Measurements from ENCODE around the gene ADAMTS19. TPM values are rescaled to one million over a fixed set of nuclear protein-coding genes. Genes with fewer than 3 reads are reported as not detected.

Gene ADAMTS19
- total RNA-seq, 1 experiment from 2014 or later: 20.3 TPM

DNA sequence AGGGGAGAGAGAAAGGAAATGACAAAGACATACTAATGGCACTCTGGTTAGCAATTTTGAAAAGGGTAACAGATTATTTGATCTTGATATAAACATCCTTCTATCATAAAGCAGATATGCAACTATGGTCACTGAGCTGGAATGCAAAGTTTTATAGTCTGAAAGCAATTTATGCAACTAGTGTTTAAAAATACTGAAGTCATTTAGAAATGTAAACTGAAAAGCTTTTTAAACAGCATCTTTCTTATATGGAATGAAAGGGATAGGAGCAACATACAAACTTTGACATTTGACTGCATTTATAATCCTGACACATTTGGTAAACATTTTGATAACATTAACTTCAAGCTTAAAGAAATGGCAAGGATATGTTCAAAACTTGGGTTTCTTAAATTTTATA is 28.7 kb upstream of the ADAMTS19 start:
- Histone ChIP-seq H3K23ac (ENCODE audit: insufficient read length, low read depth, low read length) (no peak overlapping the region), H3K4me1 (ENCODE audit: insufficient read depth, low read length) (no peaks in the 10 kb centered on the region), H3K4ac (ENCODE audit: low read depth, low read length) (no peak overlapping the region), H2BK5ac (ENCODE audit: insufficient read length, low read length) (no peak overlapping the region), H3K27ac (ENCODE audit: insufficient read length, low read depth, low read length) (no peak overlapping the region), H3K23me2 (ENCODE audit: insufficient read length, low read depth, low read length, poor library complexity, severe bottlenecking) (no peaks in the 10 kb centered on the region), H2AFZ (ENCODE audit: low read length) (no peak overlapping the region), H3K9ac (ENCODE audit: extremely low read depth, insufficient read length, low read length) (no peak overlapping the region), H3T11ph (ENCODE audit: low read length) (no peak overlapping the region), H3K56ac (ENCODE audit: insufficient read length, low read depth, low read length) (no peak overlapping the region), H4K20me1 (ENCODE audit: control insufficient read depth, insufficient read depth, insufficient read length) (no peaks in the 10 kb centered on the region), H3K79me1 (ENCODE audit: insufficient read depth, low read depth, low read length, poor library complexity, severe bottlenecking) (no peaks in the 10 kb centered on the region), H3K14ac (ENCODE audit: insufficient read depth, low read length) (no peak overlapping the region), H2BK120ac (ENCODE audit: low read depth, low read length, poor library complexity, severe bottlenecking) (no peak overlapping the region), H2BK12ac (ENCODE audit: insufficient read length, low read depth, low read length) (no peak overlapping the region), H3K4me2 (ENCODE audit: insufficient read depth, insufficient read length, low read length) (no peak overlapping the region), H2BK20ac (ENCODE audit: low read depth, low read length, poor library complexity, severe bottlenecking) (no peak overlapping the region), H3K18ac (ENCODE audit: insufficient read length, low read depth, low read length) (no peak overlapping the region), H3K9me3 (ENCODE audit: control insufficient read depth, low read depth, low read length) (no peaks in the 10 kb centered on the region), H4K8ac (replicated peaks; ENCODE audit: insufficient read length, low read depth, low read length) (no peak overlapping the region), H3K79me2 (ENCODE audit: insufficient read depth, low read length) (no peaks in the 10 kb centered on the region), H3K27me3 (ENCODE audit: insufficient read depth, low read length) (no peaks in the 10 kb centered on the region), H4K5ac (ENCODE audit: insufficient read length, low read depth, low read length) (no peak overlapping the region), H2AK5ac (ENCODE audit: insufficient read length, low read length) (no peak overlapping the region), H4K91ac (ENCODE audit: insufficient read length, low read depth, low read length) (no peak overlapping the region), H2BK15ac (ENCODE audit: low read depth, low read length) (no peak overlapping the region)
- H3K36me3 Mint-ChIP-seq (ENCODE audit: insufficient read depth in 1 of 3, low read depth in 3 of 3): no peaks in the 10 kb centered on the region; a peak in 1 of 7 replicates
- TF ChIP-seq, protein P1, sequence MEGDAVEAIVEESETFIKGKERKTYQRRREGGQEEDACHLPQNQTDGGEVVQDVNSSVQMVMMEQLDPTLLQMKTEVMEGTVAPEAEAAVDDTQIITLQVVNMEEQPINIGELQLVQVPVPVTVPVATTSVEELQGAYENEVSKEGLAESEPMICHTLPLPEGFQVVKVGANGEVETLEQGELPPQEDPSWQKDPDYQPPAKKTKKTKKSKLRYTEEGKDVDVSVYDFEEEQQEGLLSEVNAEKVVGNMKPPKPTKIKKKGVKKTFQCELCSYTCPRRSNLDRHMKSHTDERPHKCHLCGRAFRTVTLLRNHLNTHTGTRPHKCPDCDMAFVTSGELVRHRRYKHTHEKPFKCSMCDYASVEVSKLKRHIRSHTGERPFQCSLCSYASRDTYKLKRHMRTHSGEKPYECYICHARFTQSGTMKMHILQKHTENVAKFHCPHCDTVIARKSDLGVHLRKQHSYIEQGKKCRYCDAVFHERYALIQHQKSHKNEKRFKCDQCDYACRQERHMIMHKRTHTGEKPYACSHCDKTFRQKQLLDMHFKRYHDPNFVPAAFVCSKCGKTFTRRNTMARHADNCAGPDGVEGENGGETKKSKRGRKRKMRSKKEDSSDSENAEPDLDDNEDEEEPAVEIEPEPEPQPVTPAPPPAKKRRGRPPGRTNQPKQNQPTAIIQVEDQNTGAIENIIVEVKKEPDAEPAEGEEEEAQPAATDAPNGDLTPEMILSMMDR (conservative IDR thresholded peaks at IDR 0.05): no peak
- no peak overlapping the region for H3K4me3 Mint-ChIP-seq
- no peak overlapping the region for H3K27ac Mint-ChIP-seq
- no peaks in the 10 kb centered on the region for H3K4me1 Mint-ChIP-seq
- no peaks in the 10 kb centered on the region for H3K27me3 Mint-ChIP-seq (ENCODE audit: low read depth)
- H3K9me3 Mint-ChIP-seq: peaks cover 0 to 3% of the 10 kb centered on the region in 2 experiments; a peak in 2 of 5 replicates
- DNase-seq: no peak
